OCI-LY3 (cell line): ENCODE results near the gene SMAD3.

Source experiments
- H2AFZ ChIP-seq: fragments of 200-600, 300-600 bp; shearing (Covaris generic); 2 replicates; pipeline ENCODE4 v1.6.0; 2014; ENCODE audit warnings: antibody characterized with exemption, low read depth, low read length
- H3K27ac ChIP-seq: fragments of 200-600, 300-600 bp; sonication (generic); 2 replicates; pipeline ENCODE4 v1.5.1; 2014; ENCODE audit warnings: mild to moderate bottlenecking, low read length, moderate library complexity, mixed read lengths
- H3K27me3 ChIP-seq: fragments of 200-600, 300-600 bp; sonication (generic); 2 replicates; pipeline ENCODE4 v1.6.1; 2014; ENCODE audit warnings: low read depth, low read length, mixed read lengths
- H3K36me3 ChIP-seq: fragments of 200-600, 300-600 bp; sonication (generic); replicated peaks from 2 replicates; pipeline ENCODE3; 2014; ENCODE audit warnings: low read depth, low read length, mixed read lengths
- H3K4me1 ChIP-seq: fragments of 300-600, 200-600 bp; sonication (generic); 2 replicates; pipeline ENCODE4 v1.6.1; 2014; ENCODE audit warnings: low read length, mixed read lengths
- H3K4me2 ChIP-seq: fragments of 200-600, 300-600 bp; sonication (generic); 2 replicates; pipeline ENCODE4 v1.6.1; 2014; ENCODE audit warnings: low read length, mixed read lengths
- H3K4me3 ChIP-seq: fragments of 300-600, 200-600 bp; sonication (generic); 2 replicates; pipeline ENCODE4 v1.5.1; 2014; ENCODE audit warnings: antibody characterized with exemption, mild to moderate bottlenecking, low read length, moderate library complexity
- H3K79me2 ChIP-seq: fragments of 300-600, 200-600 bp; shearing (Covaris generic); 2 replicates; pipeline ENCODE4 v1.6.1; 2014; ENCODE audit warnings: mild to moderate bottlenecking, low read length, mixed read lengths
- H3K9ac ChIP-seq: fragments of 300-600, 200-600 bp; shearing (Covaris generic); 2 replicates; pipeline ENCODE4 v1.6.0; 2014; ENCODE audit warnings: mild to moderate bottlenecking, low read length, moderate library complexity
- H3K9me3 ChIP-seq: fragments of 200-600, 300-600 bp; shearing (Covaris generic); 2 replicates; pipeline ENCODE4 v1.6.1; 2014; ENCODE audit warnings: low read length, mixed read lengths; ENCODE audit not compliant: insufficient read depth
- H4K20me1 ChIP-seq: fragments of 200-600, 300-600 bp; sonication (generic); 2 replicates; pipeline ENCODE4 v1.6.1; 2016; ENCODE audit warnings: low read length, mixed read lengths; ENCODE audit not compliant: insufficient read depth
- CTCF ChIP-seq: fragments of 200-600, 300-600 bp; sonication (generic); IDR thresholded peaks from 2 replicates; pipeline ENCODE4 v1.5.1; 2014; ENCODE audit warnings: antibody characterized with exemption, low read length, low read depth
- EZH2phosphoT487 ChIP-seq: fragments of 200-600 bp; shearing (Covaris generic); IDR thresholded peaks from 2 replicates; pipeline ENCODE4 v1.6.1; 2018; ENCODE audit warnings: antibody characterized with exemption, mixed run types, low read depth

Gene SMAD3

GRCh38 chr15:67065531-67066005 is at the start of gene SMAD3:
SMAD3 (plus strand) TSS chr15:67065602; CDS start chr15:67066155, 553 bp downstream.
- H3K9ac ChIP-seq = peak within 1 kb of the TSS; percentile 96
- no peaks in the 10 kb centered on the region for H3K9me3 ChIP-seq
- H4K20me1 ChIP-seq = peaks cover 33% of the 10 kb centered on the region
- peak within 1 kb of the TSS; percentile 97 for H3K4me3 ChIP-seq
- peak within 1 kb of the TSS; percentile 35 for H3K27ac ChIP-seq
- peaks cover 34% of the 10 kb centered on the region for H3K79me2 ChIP-seq
- H3K36me3 ChIP-seq = no peaks in the 10 kb centered on the region
- peak within 1 kb of the TSS; percentile 78 for H2AFZ ChIP-seq
- peaks cover 26% of the 10 kb centered on the region for H3K4me1 ChIP-seq
- H3K27me3 ChIP-seq = peaks cover 35% of the 10 kb centered on the region
- TF ChIP-seq CTCF (no peak), EZH2phosphoT487 (no peak)
- H3K4me2 ChIP-seq = peak within 1 kb of the TSS; percentile 100

GRCh38 chr15:67017311-67017710 is 48.1 kb upstream of the SMAD3 start:
- no peaks in the 10 kb centered on the region for H3K36me3 ChIP-seq
- peak overlapping the region; percentile 11; the same call in 1 of the 2 replicates for H3K4me2 ChIP-seq
- no peak overlapping the region for H3K9ac ChIP-seq
- TF ChIP-seq CTCF = no peak
- no peak for TF ChIP-seq EZH2phosphoT487
- no peak overlapping the region for H3K4me3 ChIP-seq
- no peaks in the 10 kb centered on the region for H3K79me2 ChIP-seq
- H2AFZ ChIP-seq = no peak overlapping the region
- no peaks in the 10 kb centered on the region for H3K9me3 ChIP-seq
- no peak overlapping the region for H3K27ac ChIP-seq
- H3K4me1 ChIP-seq = peaks cover 23% of the 10 kb centered on the region
- no peaks in the 10 kb centered on the region for H4K20me1 ChIP-seq
- no peaks in the 10 kb centered on the region for H3K27me3 ChIP-seq

DNA sequence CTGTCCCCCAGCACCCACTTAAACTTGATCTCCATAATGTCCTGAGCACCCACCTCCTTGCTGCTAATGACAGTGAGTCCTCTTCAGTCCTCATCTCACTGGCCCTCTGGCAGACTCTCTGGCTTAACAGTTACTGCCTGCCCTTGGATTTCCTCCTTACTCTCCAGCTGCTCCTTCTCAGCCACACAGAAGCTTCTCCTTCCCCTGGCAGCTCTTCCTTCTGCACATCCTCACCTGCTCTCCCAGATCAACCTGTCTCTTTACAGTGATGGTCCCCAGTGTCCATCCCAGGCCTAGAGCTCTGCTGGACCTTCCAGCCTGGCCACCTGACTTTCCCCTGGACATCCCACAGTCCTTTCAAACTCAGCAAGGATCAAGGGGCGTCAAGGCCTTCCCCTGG is 47.4 kb upstream of the SMAD3 start:
- H3K27ac ChIP-seq = no peak overlapping the region
- peaks cover 23% of the 10 kb centered on the region for H3K4me1 ChIP-seq
- H3K79me2 ChIP-seq = no peaks in the 10 kb centered on the region
- TF ChIP-seq EZH2phosphoT487 (no peak), CTCF (no peak)
- H3K9me3 ChIP-seq = no peaks in the 10 kb centered on the region
- H2AFZ ChIP-seq = no peak overlapping the region
- peak overlapping the region; percentile 11 for H3K4me2 ChIP-seq
- no peak overlapping the region for H3K9ac ChIP-seq
- H3K4me3 ChIP-seq = no peak overlapping the region
- no peaks in the 10 kb centered on the region for H4K20me1 ChIP-seq
- no peaks in the 10 kb centered on the region for H3K27me3 ChIP-seq
- H3K36me3 ChIP-seq = no peaks in the 10 kb centered on the region

- Histone ChIP-seq H3K27me3 (no peaks in the 10 kb centered on the region), H3K4me2 (peak overlapping the region; percentile 11), H3K79me2 (no peaks in the 10 kb centered on the region), H3K4me1 (peaks cover 23% of the 10 kb centered on the region), H3K9ac (no peak overlapping the region), H3K36me3 (no peaks in the 10 kb centered on the region), H3K4me3 (no peak overlapping the region), H3K27ac (no peak overlapping the region), H2AFZ (no peak overlapping the region), H3K9me3 (no peaks in the 10 kb centered on the region), H4K20me1 (no peaks in the 10 kb centered on the region)
- TF ChIP-seq CTCF (no peak), EZH2phosphoT487 (no peak)
Measured at GRCh38 chr15:67018441-67018840, 47.0 kb upstream of the SMAD3 start.
